Panc1 (cell line): ENCODE measurements around the gene TTC23. TPM values are rescaled to one million over a fixed set of nuclear protein-coding genes. Genes with fewer than 3 reads are reported as not detected.

Experiments used
- ATAC-seq: fragments of 200-7000 bp; cut with Tn5 transposase; 2 replicates; pipeline ENCODE4 v1.9.1; 2020; ENCODE audit warnings: mild to moderate bottlenecking, moderate library complexity
- BruUV-seq: library from RNA; stranded (reverse); fragments of 400-500 nt; replicated peaks from 2 replicates; lab custom pipeline; 2021; lab: Mats Ljungman, UMichigan
- CTCF ChIA-PET: fragments of 300-600 bp; sonication (Branson Sonifier 250); formaldehyde crosslinking; loops from one replicate; lab custom pipeline; 2022; ENCODE audit warnings: antibody characterized with exemption; lab: Charles Lee
- POLR2A ChIA-PET: fragments of 300-600 bp; sonication (Branson Sonifier 250); formaldehyde crosslinking; loops from one replicate; lab custom pipeline; 2022; ENCODE audit warnings: antibody characterized with exemption; lab: Charles Lee
- DNase-seq: peaks from one replicate; pipeline ENCODE4 v3.0.0-alpha.2; 2010; ENCODE audit warnings: low read depth, low spot score
- H3K27ac ChIP-seq: 2 replicates; pipeline ENCODE4 v1.5.1; 2011; ENCODE audit warnings: mild to moderate bottlenecking, low read length, inconsistent platforms
- H3K27me3 ChIP-seq: fragments of 200-500 bp; sonication (Bioruptor generic); 2 replicates; pipeline ENCODE4 v1.6.0; 2014; ENCODE audit warnings: low read length, inconsistent platforms; ENCODE audit not compliant: control insufficient read depth, insufficient read depth
- H3K36me3 ChIP-seq: fragments of 200-500 bp; sonication (Bioruptor generic); 2 replicates; pipeline ENCODE4 v1.5.1; 2014; ENCODE audit warnings: inconsistent platforms, mild to moderate bottlenecking, low read length, moderate library complexity; ENCODE audit not compliant: control insufficient read depth, insufficient read depth
- H3K4me1 ChIP-seq: 2 replicates; pipeline ENCODE4 v1.5.1; 2011; ENCODE audit warnings: inconsistent platforms, mild to moderate bottlenecking, low read length, moderate library complexity; ENCODE audit not compliant: control insufficient read depth, insufficient read depth
- H3K4me3 ChIP-seq, 2 experiments: 2 replicates each; pipeline ENCODE4 v1.5.1; 2011 to 2012; ENCODE audit warnings: low read depth in 2 of 2, low read length in 2 of 2, mild to moderate bottlenecking in 2 of 2, inconsistent platforms in 1 of 2, moderate library complexity in 1 of 2
- H3K9me3 ChIP-seq: fragments of 200-500 bp; sonication (Bioruptor generic); 2 replicates; pipeline ENCODE4 v1.5.1; 2014; ENCODE audit warnings: low read depth, mild to moderate bottlenecking, inconsistent platforms, low read length, moderate library complexity; ENCODE audit not compliant: control insufficient read depth, insufficient read depth
- CTCF ChIP-seq: fragments of 450-650 bp; IDR thresholded peaks from 2 replicates; pipeline ENCODE4 v1.5.1; 2017; ENCODE audit warnings: mild to moderate bottlenecking
- POLR2AphosphoS5 ChIP-seq: IDR thresholded peaks from 2 replicates; pipeline ENCODE4 v1.6.1; 2012; ENCODE audit warnings: mild to moderate bottlenecking, low read depth, low read length, moderate library complexity
- REST ChIP-seq, 2 experiments: IDR thresholded peaks; 2 replicates each; pipeline ENCODE4 v1.6.1; 2011 to 2012; ENCODE audit warnings: low read depth in 2 of 2, control low read depth in 1 of 2, low read length in 1 of 2, mild to moderate bottlenecking in 1 of 2, moderate library complexity in 1 of 2; ENCODE audit not compliant: insufficient read depth in 1 of 2
- SIN3A ChIP-seq: IDR thresholded peaks from 2 replicates; pipeline ENCODE4 v1.6.1; 2012; ENCODE audit warnings: low read depth, mild to moderate bottlenecking, low read length, moderate library complexity, borderline replicate concordance; ENCODE audit not compliant: insufficient read depth
- TCF7L2 ChIP-seq: IDR thresholded peaks from 2 replicates; pipeline ENCODE4 v1.6.1; 2011; ENCODE audit warnings: mild to moderate bottlenecking, low read depth, low read length, inconsistent platforms
- in situ Hi-C: cut with HindIII; loops from 2 replicates; pipeline ENCODE4 v1.10.0; 2016; ENCODE audit warnings: low sequenced_read_pairs, low pct_unique_long_range_greater_than_20kb
- intact Hi-C: fragments of 100-400 bp; cut with micrococcal nuclease; formaldehyde crosslinking; loops from one replicate; pipeline ENCODE4 v1.10.0; 2022; ENCODE audit not compliant: unreplicated experiment
- total RNA-seq: library from RNA; stranded (reverse); gene quantifications from one replicate; pipeline ENCODE4 v1.2.1, GENCODE V29; 2021; ENCODE audit not compliant: unreplicated experiment

The TTC23 gene
- total RNA-seq, 1 experiment from 2014 or later: 21.7 TPM

- TF ChIP-seq SIN3A (no peak), CTCF (no peak), REST (IDR thresholded peaks at IDR 0.05; ENCODE audit: insufficient read depth in 1 of 2, low read depth in 2 of 2, low read length in 1 of 2) (no peak), POLR2AphosphoS5 (no peak), TCF7L2 (no peak)
- no peaks in the 10 kb centered on the region for H3K27me3 ChIP-seq
- POLR2A ChIA-PET: no interaction called here
- CTCF ChIA-PET: no interaction called here
- no peak for DNase-seq
- in situ Hi-C loops: no loop called here
- H3K4me3 ChIP-seq: no peak overlapping the region
- H3K36me3 ChIP-seq: no peaks in the 10 kb centered on the region
- H3K27ac ChIP-seq: no peak overlapping the region
- no peaks in the 10 kb centered on the region for H3K9me3 ChIP-seq
- no TSS peak for BruUV-seq
- no peaks in the 10 kb centered on the region for H3K4me1 ChIP-seq
- no peak for ATAC-seq
- intact Hi-C loops: no loop called here
Measured at GRCh38 chr15:99172989-99173388, 76.4 kb downstream of the TTC23 start.

- ChIA-PET CTCF (no interaction called here), POLR2A (no interaction called here)
- TF ChIP-seq REST (IDR thresholded peaks at IDR 0.05; ENCODE audit: insufficient read depth in 1 of 2, low read depth in 2 of 2, low read length in 1 of 2): no peak
- no peak for TF ChIP-seq SIN3A
- TF ChIP-seq TCF7L2: no peak
- no peak for TF ChIP-seq CTCF
- no peak for TF ChIP-seq POLR2AphosphoS5
- BruUV-seq: no TSS peak
- in situ Hi-C loops (no loop called here), intact Hi-C loops (no loop called here)
- no peaks in the 10 kb centered on the region for H3K36me3 ChIP-seq
- no peak overlapping the region for H3K4me3 ChIP-seq
- no peaks in the 10 kb centered on the region for H3K4me1 ChIP-seq
- no peak overlapping the region for H3K27ac ChIP-seq
- no peak for ATAC-seq
- no peaks in the 10 kb centered on the region for H3K9me3 ChIP-seq
- DNase-seq: no peak
- H3K27me3 ChIP-seq: no peaks in the 10 kb centered on the region
Measured at GRCh38 chr15:99172171-99172570, 77.2 kb downstream of the TTC23 start.
